OCI-LY3 (cell line): Measurements from ENCODE around the gene IQCN.

Source experiments
- CTCF ChIP-seq: fragments of 200-600, 300-600 bp; sonication (generic); IDR thresholded peaks from 2 replicates; pipeline ENCODE4 v1.5.1; 2014; ENCODE audit warnings: antibody characterized with exemption, low read length, low read depth
- EZH2phosphoT487 ChIP-seq: fragments of 200-600 bp; shearing (Covaris generic); IDR thresholded peaks from 2 replicates; pipeline ENCODE4 v1.6.1; 2018; ENCODE audit warnings: antibody characterized with exemption, mixed run types, low read depth

- TF ChIP-seq CTCF = no peak
- no peak for TF ChIP-seq EZH2phosphoT487
Measured at GRCh38 chr19:18253130-18253529, 21.1 kb downstream of the IQCN start.
